HG03135 (cell line): ENCODE measurements around the gene CFAP73.
A peak's percentile ranks its signal among the peaks of the same experiment; 100 is the strongest.

Experiments used
- ATAC-seq: cut with Tn5 transposase; IDR thresholded peaks from one replicate; pipeline ENCODE4 v1.9.1; 2021; ENCODE audit warnings: mild to moderate bottlenecking, moderate library complexity; ENCODE audit not compliant: unreplicated experiment

Gene CFAP73

GRCh38 chr12:113162102-113163029 lies 12.8 kb downstream of the CFAP73 start:
- ATAC-seq: no peak

- ATAC-seq: no peak
These were observed 13.5 kb downstream of the CFAP73 start for GRCh38 chr12:113163030-113163360.

- ATAC-seq: no peak
These were observed 14.5 kb downstream of the CFAP73 start for GRCh38 chr12:113164014-113164413.

- ATAC-seq: no peak
These were observed 16.3 kb downstream of the CFAP73 start for GRCh38 chr12:113165521-113166450.

GRCh38 chr12:113167868-113168267 lies 18.3 kb downstream of the CFAP73 start:
- ATAC-seq: no peak

- ATAC-seq: no peak
These were observed 20.2 kb downstream of the CFAP73 start for GRCh38 chr12:113169697-113170096.

- ATAC-seq: no peak
These were observed 20.9 kb downstream of the CFAP73 start for GRCh38 chr12:113170457-113170856.

GRCh38 chr12:113170926-113171325 lies 21.4 kb downstream of the CFAP73 start:
- no peak for ATAC-seq

- no peak for ATAC-seq
These were observed 22.0 kb downstream of the CFAP73 start for GRCh38 chr12:113171543-113171942.

- ATAC-seq: no peak
These were observed 22.7 kb downstream of the CFAP73 start for GRCh38 chr12:113172185-113172584.

- peak; percentile 54 for ATAC-seq
These were observed 23.7 kb downstream of the CFAP73 start for GRCh38 chr12:113173081-113173698.

- ATAC-seq: peak; percentile 56
These were observed 25.2 kb downstream of the CFAP73 start for GRCh38 chr12:113174461-113175384.

- no peak for ATAC-seq
These were observed 29.5 kb downstream of the CFAP73 start for GRCh38 chr12:113179023-113179422.

GRCh38 chr12:113180333-113180732 lies 30.8 kb downstream of the CFAP73 start:
- ATAC-seq: no peak

GRCh38 chr12:113181975-113182374 lies 32.5 kb downstream of the CFAP73 start:
- no peak for ATAC-seq

- ATAC-seq: no peak
These were observed 33.6 kb downstream of the CFAP73 start for GRCh38 chr12:113183030-113183589.

- ATAC-seq: peak; percentile 56
These were observed 34.8 kb downstream of the CFAP73 start for GRCh38 chr12:113184098-113184899.

- ATAC-seq: peak; percentile 80
These were observed 35.3 kb downstream of the CFAP73 start for GRCh38 chr12:113184900-113185179.
